Keratinocyte (primary cell): ENCODE measurements around the gene CDC34. TPM values are rescaled to one million over a fixed set of nuclear protein-coding genes. Genes with fewer than 3 reads are reported as not detected.

Source experiments
- DNase-seq: peaks from one replicate; pipeline ENCODE4 v3.0.0-alpha.2; 2011; ENCODE audit warnings: low read depth, missing footprints, low spot score
- FAIRE-seq: peaks from 2 replicates; lab custom pipeline; 2011; peaks lifted over from hg19 to GRCh38; lab: Jason Lieb, UNC
- H2AFZ ChIP-seq: 2 replicates; pipeline ENCODE4 v1.6.0; 2012; ENCODE audit warnings: low read length, control low read depth, inconsistent platforms; ENCODE audit not compliant: control insufficient read depth
- H3K27ac ChIP-seq: 2 replicates; pipeline ENCODE4 v1.5.1; 2011; ENCODE audit warnings: low read length; ENCODE audit not compliant: control insufficient read depth, insufficient read depth
- H3K27me3 ChIP-seq: 3 replicates; pipeline ENCODE4 v1.6.0; 2011; ENCODE audit warnings: low read length; ENCODE audit not compliant: control insufficient read depth, insufficient read depth; ENCODE audit errors: extremely low read depth
- H3K36me3 ChIP-seq, 2 experiments: 2 replicates in 1 of 2; 3 replicates in 1 of 2; pipeline ENCODE4 v1.5.1; 2011; ENCODE audit warnings: low read length in 2 of 2, mild to moderate bottlenecking in 1 of 2; ENCODE audit not compliant: control insufficient read depth in 2 of 2, insufficient read depth in 2 of 2; ENCODE audit errors: extremely low read depth in 1 of 2
- H3K4me1 ChIP-seq: 3 replicates; pipeline ENCODE4 v1.5.1; 2011; ENCODE audit warnings: low read length; ENCODE audit not compliant: control insufficient read depth, insufficient read depth; ENCODE audit errors: extremely low read depth
- H3K4me2 ChIP-seq: 3 replicates; pipeline ENCODE4 v1.6.0; 2011; ENCODE audit warnings: low read depth, low read length; ENCODE audit not compliant: control insufficient read depth, insufficient read depth; ENCODE audit errors: extremely low read depth
- H3K4me3 ChIP-seq, 3 experiments: fragments of 200-600 bp in 1 of 3; sonication (generic) in 1 of 3; 2 replicates in 2 of 3; 3 replicates in 1 of 3; pipeline ENCODE4 v1.5.1; 2011 to 2016; ENCODE audit warnings: low read length in 3 of 3, mild to moderate bottlenecking in 3 of 3, control low read depth in 2 of 3, inconsistent platforms in 1 of 3, low read depth in 1 of 3, mixed read lengths in 1 of 3, mixed run types in 1 of 3, moderate library complexity in 1 of 3; ENCODE audit not compliant: control insufficient read depth in 2 of 3, insufficient read depth in 2 of 3; ENCODE audit errors: extremely low read depth in 1 of 3
- H3K79me2 ChIP-seq: 2 replicates; pipeline ENCODE4 v1.6.0; 2012; ENCODE audit warnings: low read length; ENCODE audit not compliant: control insufficient read depth, insufficient read depth
- H3K9ac ChIP-seq: 3 replicates; pipeline ENCODE4 v1.6.0; 2011; ENCODE audit warnings: low read length; ENCODE audit not compliant: control insufficient read depth, insufficient read depth; ENCODE audit errors: extremely low read depth
- H3K9me1 ChIP-seq: 3 replicates; pipeline ENCODE4 v1.6.0; 2011; ENCODE audit warnings: low read length; ENCODE audit not compliant: control insufficient read depth, insufficient read depth; ENCODE audit errors: extremely low read depth
- H3K9me3 ChIP-seq: 2 replicates; pipeline ENCODE4 v1.5.1; 2012; ENCODE audit warnings: low read depth, low read length; ENCODE audit not compliant: control insufficient read depth
- H4K20me1 ChIP-seq: 3 replicates; pipeline ENCODE4 v1.6.0; 2011; ENCODE audit warnings: low read length; ENCODE audit not compliant: control insufficient read depth, insufficient read depth; ENCODE audit errors: extremely low read depth
- EZH2 ChIP-seq: IDR thresholded peaks from one replicate; pipeline ENCODE4 v1.6.1; 2012; ENCODE audit warnings: inconsistent platforms, mild to moderate bottlenecking, low read length, moderate library complexity
- dilution Hi-C: fragments of 300-500 bp; cut with MboI; formaldehyde crosslinking; loops from one replicate; pipeline ENCODE4 v1.7.0; 2020; ENCODE audit warnings: low sequenced_read_pairs; ENCODE audit not compliant: extremely low pct_ligation_motif_present
- polyA plus RNA-seq, 5 experiments: library from polyadenylated mRNA; depleted of rRNA in 3 of 5; stranded (reverse) in 3 of 5; stranded (forward) in 1 of 5; unstranded in 1 of 5; fragments of >200 nt; gene quantifications; 1 replicate in 1 of 5; 2 replicates in 3 of 5; 3 replicates in 1 of 5; pipeline versions ENCODE4 v1.2.1 to v1.2.3, GENCODE V29; 2011 to 2012; ENCODE audit warnings: missing spikeins in 2 of 5, low read depth in 1 of 5, low replicate concordance in 1 of 5
- TF ChIP-seq, protein P1 (sequence below), 3 experiments: IDR thresholded peaks in 1 of 3; conservative IDR thresholded peaks in 1 of 3; optimal IDR thresholded peaks in 1 of 3; 2 replicates in 2 of 3; 3 replicates in 1 of 3; pipeline versions ENCODE3 to v1.5.1; 2011; ENCODE audit warnings: low read length in 3 of 3, mild to moderate bottlenecking in 3 of 3, moderate library complexity in 2 of 3, control low read depth in 1 of 3, inconsistent platforms in 1 of 3; ENCODE audit not compliant: insufficient read depth in 2 of 3; ENCODE audit errors: extremely low read depth in 1 of 3

The CDC34 gene
- polyA plus RNA-seq, 1 donor (not counting 4 experiments of a cell fraction or from before 2014, with no cell fraction given): 47.5 TPM

DNA sequence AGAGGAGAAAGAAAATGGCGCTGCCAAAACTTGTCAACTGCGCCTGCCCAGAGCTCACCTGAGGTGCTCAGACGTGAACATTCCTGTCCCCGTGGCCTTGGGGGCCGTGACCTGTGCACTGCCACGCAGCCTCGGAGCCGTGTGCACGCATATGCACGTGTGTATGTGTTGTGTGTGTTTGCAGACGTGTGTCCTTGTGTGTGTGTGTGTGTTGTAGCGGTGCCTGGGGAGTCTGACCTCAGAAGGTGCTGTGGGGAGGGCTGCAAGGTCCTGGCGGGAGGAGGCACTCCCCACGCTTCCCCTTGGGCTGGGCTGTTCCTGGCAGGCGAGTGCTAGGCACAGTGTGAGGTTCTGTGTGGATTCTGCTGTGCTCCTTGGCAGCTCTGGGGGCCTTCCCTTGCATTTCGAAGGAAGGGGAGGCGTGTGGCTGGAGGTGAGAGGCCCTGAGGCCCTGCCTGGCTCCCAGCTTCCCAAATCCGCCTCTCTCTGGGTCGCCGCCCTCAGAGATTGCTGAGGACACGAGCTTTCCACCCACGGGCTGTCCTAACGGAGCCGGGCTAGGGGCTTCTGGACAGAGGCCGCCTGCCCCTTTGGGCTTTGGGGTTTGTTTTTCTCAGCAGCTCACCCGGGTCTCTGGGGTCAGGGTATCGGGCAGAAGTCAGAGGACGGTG lies 45.3 kb downstream of the CDC34 start:
- Histone ChIP-seq H3K9me1 (no peaks in the 10 kb centered on the region), H3K27me3 (no peaks in the 10 kb centered on the region), H3K79me2 (peaks cover 88% of the 10 kb centered on the region), H3K9me3 (no peaks in the 10 kb centered on the region), H3K9ac (no peak overlapping the region), H3K4me1 (peaks cover 30% of the 10 kb centered on the region), H4K20me1 (peaks cover 58% of the 10 kb centered on the region), H2AFZ (no peak overlapping the region), H3K4me2 (peak overlapping the region; percentile 82), H3K36me3 (peaks cover 16 to 23% of the 10 kb centered on the region in 2 experiments), H3K27ac (peak overlapping the region; percentile 10), H3K4me3 (peak overlapping the region in 1 of 3 experiments; percentile 13)
- dilution Hi-C loops: no loop called here
- DNase-seq (no peak), FAIRE-seq (no peak)
- TF ChIP-seq, protein P1, sequence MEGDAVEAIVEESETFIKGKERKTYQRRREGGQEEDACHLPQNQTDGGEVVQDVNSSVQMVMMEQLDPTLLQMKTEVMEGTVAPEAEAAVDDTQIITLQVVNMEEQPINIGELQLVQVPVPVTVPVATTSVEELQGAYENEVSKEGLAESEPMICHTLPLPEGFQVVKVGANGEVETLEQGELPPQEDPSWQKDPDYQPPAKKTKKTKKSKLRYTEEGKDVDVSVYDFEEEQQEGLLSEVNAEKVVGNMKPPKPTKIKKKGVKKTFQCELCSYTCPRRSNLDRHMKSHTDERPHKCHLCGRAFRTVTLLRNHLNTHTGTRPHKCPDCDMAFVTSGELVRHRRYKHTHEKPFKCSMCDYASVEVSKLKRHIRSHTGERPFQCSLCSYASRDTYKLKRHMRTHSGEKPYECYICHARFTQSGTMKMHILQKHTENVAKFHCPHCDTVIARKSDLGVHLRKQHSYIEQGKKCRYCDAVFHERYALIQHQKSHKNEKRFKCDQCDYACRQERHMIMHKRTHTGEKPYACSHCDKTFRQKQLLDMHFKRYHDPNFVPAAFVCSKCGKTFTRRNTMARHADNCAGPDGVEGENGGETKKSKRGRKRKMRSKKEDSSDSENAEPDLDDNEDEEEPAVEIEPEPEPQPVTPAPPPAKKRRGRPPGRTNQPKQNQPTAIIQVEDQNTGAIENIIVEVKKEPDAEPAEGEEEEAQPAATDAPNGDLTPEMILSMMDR (optimal IDR thresholded peaks at IDR 0.05 in 1 of 3, IDR thresholded peaks at IDR 0.05 in 1 of 3, conservative IDR thresholded peaks at IDR 0.05 in 1 of 3; ENCODE audit: extremely low read depth in 1 of 3, insufficient read depth in 2 of 3, low read length in 3 of 3): no peak
- no peak for TF ChIP-seq EZH2

GRCh38 chr19:577439-578392 lies 46.2 kb downstream of the CDC34 start:
- Histone ChIP-seq H3K4me1 (peaks cover 30% of the 10 kb centered on the region), H3K9me3 (no peaks in the 10 kb centered on the region), H3K4me3 (no peak overlapping the region), H2AFZ (no peak overlapping the region), H3K9ac (no peak overlapping the region), H3K4me2 (no peak overlapping the region), H3K27me3 (no peaks in the 10 kb centered on the region), H3K9me1 (no peaks in the 10 kb centered on the region), H3K79me2 (peaks cover 86% of the 10 kb centered on the region), H3K36me3 (peaks cover 20 to 23% of the 10 kb centered on the region in 2 experiments), H4K20me1 (peaks cover 60% of the 10 kb centered on the region), H3K27ac (no peak overlapping the region)
- dilution Hi-C loops: no loop called here
- DNase-seq (no peak), FAIRE-seq (no peak)
- no peak for TF ChIP-seq EZH2
- TF ChIP-seq, protein P1 (optimal IDR thresholded peaks at IDR 0.05 in 1 of 3, IDR thresholded peaks at IDR 0.05 in 1 of 3, conservative IDR thresholded peaks at IDR 0.05 in 1 of 3; ENCODE audit: extremely low read depth in 1 of 3, insufficient read depth in 2 of 3, low read length in 3 of 3): no peak
